SU-DHL-6 (cell line): ENCODE data around the gene BRMS1.

Source experiments
- CTCF ChIP-seq: fragments of 200-600 bp; sonication (generic); IDR thresholded peaks from one replicate; pipeline ENCODE4 v1.5.1; 2017; ENCODE audit warnings: antibody characterized with exemption, mild to moderate bottlenecking, low read length, moderate library complexity; ENCODE audit not compliant: insufficient read depth, poor library complexity, severe bottlenecking
- EZH2phosphoT487 ChIP-seq: fragments of 200-600 bp; sonication (generic), shearing (Covaris generic); conservative IDR thresholded peaks from 2 replicates; pipeline ENCODE4 v1.6.1; 2018; ENCODE audit warnings: mild to moderate bottlenecking, antibody characterized with exemption, low read length, moderate library complexity, mixed read lengths

- TF ChIP-seq CTCF (no peak), EZH2phosphoT487 (no peak)
These were observed 8.4 kb downstream of the BRMS1 start, which contains the start of gene RIN1 for GRCh38 chr11:66336234-66337102.
